Small intestine (tissue), 7 donors: ENCODE results near the gene PRSS1. TPM values are rescaled to one million over a fixed set of nuclear protein-coding genes. Genes with fewer than 3 reads are reported as not detected.
"Not testable (repeated sequence)": the region's sequence is repeated elsewhere in the genome, so short reads cannot be mapped to it uniquely, and the experiment has no call there.

Experiments
- DNase-seq, 2 donors: peaks; one replicate each; pipeline versions ENCODE4 v3.0.0 to v3.0.0-alpha.2; 2013
- FAIRE-seq: peaks from 2 replicates; lab custom pipeline; 2012; peaks lifted over from hg19 to GRCh38; lab: Jason Lieb, UNC
- H3K27ac ChIP-seq, 3 donors: one replicate each; pipeline ENCODE4 v1.5.1; 2013; ENCODE audit warnings: low read length in 2 of 3, mild to moderate bottlenecking in 2 of 3, control low read depth in 1 of 3, inconsistent platforms in 1 of 3, low read depth in 1 of 3, moderate library complexity in 1 of 3
- H3K27me3 ChIP-seq, 3 donors: one replicate each; pipeline ENCODE4 v1.6.1; 2013; ENCODE audit warnings: low read length in 3 of 3, inconsistent platforms in 1 of 3; ENCODE audit not compliant: control insufficient read depth in 3 of 3, insufficient read depth in 3 of 3
- H3K36me3 ChIP-seq, 3 donors: one replicate each; pipeline ENCODE4 v1.6.1; 2013; ENCODE audit warnings: low read length in 3 of 3, inconsistent platforms in 1 of 3, low read depth in 1 of 3, mild to moderate bottlenecking in 1 of 3, moderate library complexity in 1 of 3; ENCODE audit not compliant: control insufficient read depth in 3 of 3, insufficient read depth in 2 of 3
- H3K4me1 ChIP-seq, 3 donors: one replicate each; pipeline ENCODE4 v1.6.1; 2013; ENCODE audit warnings: low read length in 2 of 3, inconsistent platforms in 1 of 3, low read depth in 1 of 3, mild to moderate bottlenecking in 1 of 3, moderate library complexity in 1 of 3; ENCODE audit not compliant: control insufficient read depth in 3 of 3, insufficient read depth in 2 of 3
- H3K4me3 ChIP-seq, 3 donors: one replicate each; pipeline ENCODE4 v1.5.1; 2013; ENCODE audit warnings: low read length in 3 of 3, control low read depth in 1 of 3, inconsistent platforms in 1 of 3, low read depth in 1 of 3, mild to moderate bottlenecking in 1 of 3, moderate library complexity in 1 of 3
- H3K9me3 ChIP-seq, 2 donors: one replicate each; pipeline ENCODE4 v1.6.1; 2013; ENCODE audit warnings: low read depth in 1 of 2, low read length in 1 of 2; ENCODE audit not compliant: control insufficient read depth in 2 of 2, insufficient read depth in 1 of 2
- WGBS, 3 donors: extraction: QIAGEN DNeasy Blood & Tissue Kit; methylation state at CpG; one replicate each; pipeline ENCODE4 v1.1.7; 2013; 5-methylcytosine and 5-hydroxymethylcytosine counted together
- polyA plus RNA-seq, 4 donors: library from polyadenylated mRNA; stranded (reverse) in 3 of 4; unstranded in 1 of 4; fragments of 200-250 nt in 3 of 4; fragments of 120-200 nt in 1 of 4; gene quantifications; one replicate each; pipeline versions ENCODE4 v1.2.1 to v1.2.3, GENCODE V29; 2013
- donor health status: healthy with polysubstance abuse.
- donor health status: control.
- donor health status: control.
- donor health status: Bipolar disorder and iron deficiency.
- donor health status: healthy.

Gene PRSS1
- polyA plus RNA-seq, 4 donors = 0.06 to 28.2 (median 15.0) TPM

DNA sequence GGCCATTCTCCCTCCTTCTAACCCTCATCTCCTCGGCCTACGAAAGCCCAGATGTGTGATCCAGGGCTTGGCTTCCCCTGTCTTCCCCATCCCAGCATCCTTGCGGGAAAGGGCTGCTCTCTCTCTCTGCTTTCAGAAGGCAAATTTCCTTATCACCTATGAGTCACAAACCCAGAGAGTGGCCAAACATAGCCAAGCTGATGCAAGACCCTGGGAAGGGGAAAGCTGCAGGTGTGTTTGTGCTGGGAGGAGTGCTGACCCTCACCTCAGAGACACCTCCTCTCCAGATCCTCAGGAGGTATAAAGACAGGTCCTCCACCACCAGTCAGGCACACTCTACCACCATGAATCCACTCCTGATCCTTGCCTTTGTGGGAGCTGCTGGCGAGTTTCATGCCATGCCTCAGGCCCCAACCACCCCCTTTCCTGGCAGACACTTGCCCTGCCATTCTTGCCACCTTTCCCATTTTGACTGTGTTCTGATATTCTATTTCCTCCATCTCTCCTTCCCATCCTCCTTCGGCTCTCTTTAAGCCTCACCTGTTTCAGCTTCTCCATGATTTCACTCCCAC, 10.9 kb downstream of the PRSS1 start:
- 59 to 76% (median 65%) methylated on average over 5 of the region's 5 CpGs for WGBS, 3 donors
- no peak for DNase-seq

DNA sequence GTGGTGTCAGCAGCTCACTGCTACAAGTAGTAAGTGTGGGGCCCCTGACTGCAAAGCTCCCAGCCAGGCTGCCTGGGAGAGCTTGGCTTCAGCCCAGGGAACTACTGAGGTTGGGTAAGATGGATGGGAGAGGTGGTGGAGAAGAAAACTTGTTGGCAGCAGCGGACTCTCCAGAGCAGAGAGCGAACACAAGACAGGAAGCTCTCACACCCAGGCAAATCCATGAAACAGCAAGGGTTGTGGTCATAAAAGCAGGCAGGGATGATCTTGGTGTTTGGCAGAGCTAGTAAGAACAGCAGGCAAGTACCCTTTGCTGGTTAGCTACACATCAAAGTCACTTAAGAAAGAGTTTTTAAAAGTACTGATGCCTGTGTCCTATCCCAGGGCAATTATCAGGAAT, 12.3 kb downstream of the PRSS1 start:
- not testable (repeated sequence) for H3K36me3 ChIP-seq, H3K27ac ChIP-seq, H3K9me3 ChIP-seq, H3K4me3 ChIP-seq, FAIRE-seq, H3K27me3 ChIP-seq, DNase-seq, H3K4me1 ChIP-seq
- WGBS, 3 donors = 72 to 90% (median 85%) methylated on average over 2 of the region's 2 CpGs

More for the DNA sequence above, 10.9 kb downstream of the PRSS1 start:
- no peak overlapping the region for H3K27ac ChIP-seq
- no peak for FAIRE-seq
- no peak overlapping the region for H3K4me3 ChIP-seq
- peaks cover 0 to 2% (median 0%) of the 10 kb centered on the region in 3 donors for H3K4me1 ChIP-seq
- H3K27me3 ChIP-seq = peaks cover 0 to 4% (median 0%) of the 10 kb centered on the region in 3 donors
- H3K36me3 ChIP-seq = no peaks in the 10 kb centered on the region
- no peaks in the 10 kb centered on the region for H3K9me3 ChIP-seq

DNA sequence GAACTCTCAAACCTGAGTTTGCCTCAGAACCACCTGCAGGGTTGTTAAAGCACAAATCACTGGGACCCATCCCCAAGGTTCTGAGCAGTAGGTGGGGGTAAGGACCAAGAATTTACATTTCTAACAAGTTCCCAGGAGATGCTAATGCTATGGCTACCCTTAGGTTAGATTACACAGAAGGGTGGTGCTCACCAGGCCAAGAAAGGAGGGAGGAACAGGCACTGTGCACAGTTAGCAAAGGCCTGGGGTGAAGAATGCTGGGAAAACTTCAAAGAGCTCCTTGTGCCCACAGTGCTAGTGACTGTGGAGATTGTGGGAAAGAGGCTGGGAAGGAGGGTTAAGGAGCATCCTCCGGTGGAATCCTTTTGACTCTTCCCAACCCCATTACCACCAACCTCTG, 12.8 kb downstream of the PRSS1 start:
- H3K4me1 ChIP-seq = no peaks in the 10 kb centered on the region
- WGBS, 3 donors = 84 to 100% (median 86%) methylated on average over 1 of the region's 1 CpG
- peaks cover 0 to 4% (median 0%) of the 10 kb centered on the region in 3 donors for H3K27me3 ChIP-seq
- H3K9me3 ChIP-seq = no peaks in the 10 kb centered on the region
- no peak overlapping the region for H3K27ac ChIP-seq
- DNase-seq = no peak
- no peaks in the 10 kb centered on the region for H3K36me3 ChIP-seq
- FAIRE-seq = no peak
- no peak overlapping the region for H3K4me3 ChIP-seq

GRCh38 chr7:142767451-142767850, 18.2 kb downstream of the PRSS1 start:
- Histone ChIP-seq H3K9me3 (no peaks in the 10 kb centered on the region), H3K27me3 (peaks cover 0 to 12% (median 0%) of the 10 kb centered on the region in 3 donors), H3K27ac (no peak overlapping the region), H3K4me3 (no peak overlapping the region), H3K36me3 (no peaks in the 10 kb centered on the region), H3K4me1 (no peaks in the 10 kb centered on the region)
- DNase-seq = no peak
- no peak for FAIRE-seq
- 66 to 90% (median 77%) methylated on average over 3 of the region's 3 CpGs for WGBS, 3 donors

GRCh38 chr7:142767861-142768260, 18.6 kb downstream of the PRSS1 start:
- WGBS, 3 donors = 76 to 94% (median 79%) methylated on average over 1 of the region's 1 CpG
- H3K27me3 ChIP-seq = peaks cover 0 to 12% (median 0%) of the 10 kb centered on the region in 3 donors
- no peak overlapping the region for H3K27ac ChIP-seq
- no peaks in the 10 kb centered on the region for H3K36me3 ChIP-seq
- no peak overlapping the region for H3K4me3 ChIP-seq
- DNase-seq (no peak), FAIRE-seq (no peak)
- no peaks in the 10 kb centered on the region for H3K9me3 ChIP-seq
- H3K4me1 ChIP-seq = no peaks in the 10 kb centered on the region

DNA sequence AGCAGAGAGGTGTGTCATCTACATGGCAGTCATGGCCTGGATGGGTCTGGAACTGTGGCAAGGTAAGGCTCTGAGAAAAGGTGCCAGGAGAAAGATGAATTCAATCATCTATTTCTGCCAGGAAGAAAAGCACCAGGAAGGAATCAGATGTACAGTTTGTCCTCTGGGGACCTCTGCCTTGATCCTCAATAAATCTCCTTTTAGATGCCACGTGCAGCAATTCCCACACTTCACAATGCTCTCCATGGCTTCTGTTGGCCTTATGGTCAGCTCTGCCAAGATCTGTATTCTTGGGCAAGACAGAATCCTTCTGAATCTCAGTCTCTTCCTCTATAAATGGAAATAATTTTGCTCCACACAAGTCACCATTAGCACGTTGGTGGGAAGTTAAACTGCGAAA, 19.6 kb downstream of the PRSS1 start:
- not testable (repeated sequence) for DNase-seq, H3K4me3 ChIP-seq, FAIRE-seq, H3K36me3 ChIP-seq, H3K27ac ChIP-seq, H3K4me1 ChIP-seq, H3K9me3 ChIP-seq
- peaks cover 0 to 15% (median 3%) of the 10 kb centered on the region in 3 donors for H3K27me3 ChIP-seq
- WGBS, 3 donors = 71 to 87% (median 82%) methylated on average over 3 of the region's 3 CpGs

- Histone ChIP-seq H3K27me3 (peaks cover 0 to 17% (median 3%) of the 10 kb centered on the region in 3 donors), H3K4me1 (no peaks in the 10 kb centered on the region), H3K9me3 (no peaks in the 10 kb centered on the region), H3K4me3 (no peak within 1 kb of the TSS), H3K27ac (no peak within 1 kb of the TSS), H3K36me3 (no peaks in the 10 kb centered on the region)
- DNase-seq (no peak), FAIRE-seq (no peak)
- 63 to 78% (median 70%) methylated on average over 7 of the region's 7 CpGs for WGBS, 3 donors
Measured at GRCh38 chr7:142770661-142771352, 21.5 kb downstream of the PRSS1 start, which contains the start of gene PRSS2. TSS of gene PRSS2 (plus strand) at chr7:142770970. CDS start at chr7:142770983, 13 bp downstream.

DNA sequence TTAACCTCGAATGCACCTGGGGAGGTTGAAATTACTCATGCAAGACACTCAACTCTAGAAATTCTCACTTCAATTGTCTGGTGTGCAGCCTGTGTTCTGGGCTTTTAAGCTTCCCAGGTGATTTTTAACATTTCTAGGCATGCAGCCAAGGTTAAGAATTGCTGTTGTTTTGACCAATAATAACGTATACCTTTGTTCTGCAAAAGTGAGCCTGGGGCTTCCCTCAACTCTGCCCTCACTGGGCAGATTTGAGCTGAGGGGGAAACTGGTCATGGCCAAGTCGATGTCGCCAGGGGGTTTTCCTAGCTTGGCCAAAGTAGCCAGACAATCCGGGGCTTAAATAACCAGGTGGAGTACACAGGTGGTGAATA, 22.1 kb downstream of the PRSS1 start:
- no peaks in the 10 kb centered on the region for H3K36me3 ChIP-seq
- 44 to 63% (median 51%) methylated on average over 5 of the region's 5 CpGs for WGBS, 3 donors
- no peaks in the 10 kb centered on the region for H3K4me1 ChIP-seq

More for the DNA sequence above, 22.1 kb downstream of the PRSS1 start:
- Histone ChIP-seq H3K9me3 (no peaks in the 10 kb centered on the region), H3K4me3 (no peak overlapping the region), H3K27me3 (peaks cover 0 to 17% (median 3%) of the 10 kb centered on the region in 3 donors), H3K27ac (no peak overlapping the region)
- DNase-seq = no peak
- FAIRE-seq = no peak
